ENCODE data around the gene COX10.
"Not testable (repeated sequence)": the region's sequence is repeated elsewhere in the genome, so short reads cannot be mapped to it uniquely, and the experiment has no call there.

DNA sequence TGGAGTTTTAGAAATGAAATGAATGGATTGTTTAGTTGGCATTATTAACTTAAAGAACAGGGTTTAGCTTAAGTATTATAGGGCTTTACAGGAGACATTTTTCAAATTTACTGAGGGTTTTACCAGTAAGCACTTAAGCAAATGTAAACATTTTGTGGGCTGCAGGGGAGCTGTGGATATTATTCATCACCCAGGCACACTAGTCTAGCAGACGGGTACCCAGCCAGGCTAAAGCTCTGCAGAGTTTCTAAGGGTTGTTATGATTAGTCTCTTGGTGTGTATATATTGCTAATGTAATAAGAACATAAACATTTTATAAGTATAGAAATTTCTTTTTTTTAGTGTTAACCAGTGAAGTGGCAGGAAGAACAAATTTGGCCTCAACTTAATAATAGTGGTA lies 110.6 kb downstream of the COX10 start:
- TF ChIP-seq, protein P1, sequence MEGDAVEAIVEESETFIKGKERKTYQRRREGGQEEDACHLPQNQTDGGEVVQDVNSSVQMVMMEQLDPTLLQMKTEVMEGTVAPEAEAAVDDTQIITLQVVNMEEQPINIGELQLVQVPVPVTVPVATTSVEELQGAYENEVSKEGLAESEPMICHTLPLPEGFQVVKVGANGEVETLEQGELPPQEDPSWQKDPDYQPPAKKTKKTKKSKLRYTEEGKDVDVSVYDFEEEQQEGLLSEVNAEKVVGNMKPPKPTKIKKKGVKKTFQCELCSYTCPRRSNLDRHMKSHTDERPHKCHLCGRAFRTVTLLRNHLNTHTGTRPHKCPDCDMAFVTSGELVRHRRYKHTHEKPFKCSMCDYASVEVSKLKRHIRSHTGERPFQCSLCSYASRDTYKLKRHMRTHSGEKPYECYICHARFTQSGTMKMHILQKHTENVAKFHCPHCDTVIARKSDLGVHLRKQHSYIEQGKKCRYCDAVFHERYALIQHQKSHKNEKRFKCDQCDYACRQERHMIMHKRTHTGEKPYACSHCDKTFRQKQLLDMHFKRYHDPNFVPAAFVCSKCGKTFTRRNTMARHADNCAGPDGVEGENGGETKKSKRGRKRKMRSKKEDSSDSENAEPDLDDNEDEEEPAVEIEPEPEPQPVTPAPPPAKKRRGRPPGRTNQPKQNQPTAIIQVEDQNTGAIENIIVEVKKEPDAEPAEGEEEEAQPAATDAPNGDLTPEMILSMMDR (conservative IDR thresholded peaks at IDR 0.05; ENCODE audit: low read length) = not testable (repeated sequence)
- TF ChIP-seq EZH2phosphoT487 (IDR thresholded peaks at IDR 0.05; ENCODE audit: borderline replicate concordance, low read depth, low read length) = not testable (repeated sequence)

Measured in OCI-LY7 (cell line).